HepG2 (cell line): ENCODE data around the gene CEACAM16. TPM values are rescaled to one million over a fixed set of nuclear protein-coding genes. Genes with fewer than 3 reads are reported as not detected.

Experiments used
- ATAC-seq: fragments of 200-7000 bp; cut with Tn5 transposase; 3 replicates; pipeline ENCODE4 v1.9.1; 2020; ENCODE audit warnings: mild to moderate bottlenecking, moderate library complexity
- BruUV-seq: library from RNA; stranded (reverse); fragments of 400-500 nt; replicated peaks from 2 replicates; lab custom pipeline; 2021; lab: Mats Ljungman, UMichigan
- CTCF ChIA-PET: fragments of 300-600 bp; formaldehyde crosslinking; extraction: SDS; loops from one replicate; lab custom pipeline; 2021; ENCODE audit warnings: low total read pairs, inconsistent platforms, low intra/inter-chr PET ratio; lab: Yijun Ruan, JAX
- POLR2A ChIA-PET: fragments of 350-600 bp; sonication (Branson Sonifier 250); formaldehyde crosslinking; loops from one replicate; lab custom pipeline; 2020; ENCODE audit warnings: antibody characterized with exemption, inconsistent platforms; lab: Yijun Ruan, JAX
- DNase-seq: peaks from one replicate; pipeline ENCODE4 v3.0.0-alpha.2; 2015; ENCODE audit warnings: low spot score
- FAIRE-seq: peaks from 3 replicates; lab custom pipeline; 2011; peaks lifted over from hg19 to GRCh38; lab: Jason Lieb, UNC
- H2AFZ ChIP-seq: one replicate; pipeline ENCODE4 v1.6.1; 2011; ENCODE audit warnings: low read length, inconsistent platforms
- H3K27ac ChIP-seq: fragments of 300-600 bp; 3 replicates; pipeline ENCODE4 v1.8.0; 2011; ENCODE audit warnings: mixed run types, mild to moderate bottlenecking, mixed read lengths, low read length, inconsistent platforms; ENCODE audit not compliant: insufficient read depth; ENCODE audit errors: extremely low read length
- H3K27me3 ChIP-seq, 2 experiments: fragments of 200-600 bp in 1 of 2; 2 replicates in 1 of 2; 3 replicates in 1 of 2; pipeline versions ENCODE4 v1.6.0 to v1.8.0; 2011; ENCODE audit warnings: low read length in 2 of 2, mild to moderate bottlenecking in 2 of 2, moderate library complexity in 2 of 2, inconsistent platforms in 1 of 2; ENCODE audit not compliant: insufficient read depth in 2 of 2, control insufficient read depth in 1 of 2
- H3K36me3 ChIP-seq, 2 experiments: fragments of 200-600 bp in 1 of 2; replicated peaks in 1 of 2; 2 replicates in 1 of 2; 3 replicates in 1 of 2; pipeline versions ENCODE4 v1.5.1 to v1.8.0; 2011; ENCODE audit warnings: low read length in 2 of 2, inconsistent platforms in 1 of 2; ENCODE audit not compliant: insufficient read depth in 2 of 2, control insufficient read depth in 1 of 2
- H3K4me1 ChIP-seq: 2 replicates; pipeline ENCODE4 v1.5.1; 2012; ENCODE audit warnings: low read length, inconsistent platforms; ENCODE audit not compliant: insufficient read depth
- H3K4me2 ChIP-seq: 2 replicates; pipeline ENCODE4 v1.6.0; 2011; ENCODE audit warnings: low read depth, low read length, inconsistent platforms
- H3K4me3 ChIP-seq, 3 experiments: fragments of 200-600 bp in 1 of 3; sonication (generic), shearing (Covaris generic) in 1 of 3; replicated peaks in 1 of 3; 2 replicates each; pipeline ENCODE4 v1.5.1; 2011 to 2016; ENCODE audit warnings: low read length in 3 of 3, inconsistent platforms in 2 of 3, low read depth in 2 of 3, mild to moderate bottlenecking in 2 of 3, control low read depth in 1 of 3, mixed read lengths in 1 of 3; ENCODE audit not compliant: insufficient read depth in 1 of 3
- H3K79me2 ChIP-seq: one replicate; pipeline ENCODE4 v1.6.1; 2011; ENCODE audit warnings: low read length, inconsistent platforms; ENCODE audit not compliant: insufficient read depth
- H3K9ac ChIP-seq: 2 replicates; pipeline ENCODE4 v1.6.0; 2011; ENCODE audit warnings: mild to moderate bottlenecking, low read depth, low read length, inconsistent platforms; ENCODE audit not compliant: insufficient read depth
- H3K9me3 ChIP-seq: 2 replicates; pipeline ENCODE4 v1.5.1; 2012; ENCODE audit warnings: mild to moderate bottlenecking, low read length
- H4K20me1 ChIP-seq: 2 replicates; pipeline ENCODE4 v1.6.0; 2011; ENCODE audit warnings: inconsistent platforms, mild to moderate bottlenecking, low read length, moderate library complexity; ENCODE audit not compliant: insufficient read depth
- HINFP ChIP-seq: sonication (generic); formaldehyde crosslinking; IDR thresholded peaks from 2 replicates; pipeline ENCODE4 v1.4.0; 2020; ENCODE audit warnings: low read depth, mild to moderate bottlenecking, missing genetic modification reagents
- HOXA3 ChIP-seq: sonication (generic); formaldehyde crosslinking; IDR thresholded peaks from 2 replicates; pipeline ENCODE4 v1.5.0; 2020; ENCODE audit warnings: missing genetic modification reagents
- PHF8 ChIP-seq: sonication (generic); formaldehyde crosslinking; IDR thresholded peaks from 2 replicates; pipeline ENCODE4 v1.5.0; 2020; ENCODE audit warnings: missing genetic modification reagents
- RBFOX2 ChIP-seq: fragments of 200-400 bp; formaldehyde crosslinking; IDR thresholded peaks from 2 replicates; pipeline ENCODE4 v1.6.1; 2017; ENCODE audit warnings: low read depth, mild to moderate bottlenecking, low read length
- SIX4 ChIP-seq: sonication (generic); formaldehyde crosslinking; IDR thresholded peaks from 2 replicates; pipeline ENCODE4 v1.4.0; 2020; ENCODE audit warnings: missing genetic modification reagents
- TEAD3 ChIP-seq: optimal IDR thresholded peaks from 2 replicates; pipeline ENCODE3; 2016; ENCODE audit warnings: borderline replicate concordance
- WGBS: methylation state at CpG from one replicate; pipeline ENCODE4 v1.1.6; 2017; ENCODE audit warnings: low lambda C conversion rate; 5-methylcytosine and 5-hydroxymethylcytosine counted together
- in situ Hi-C: cut with HindIII; loops from 2 replicates; pipeline ENCODE4 v1.10.0; 2017; ENCODE audit warnings: low pct_unique_long_range_greater_than_20kb; ENCODE audit not compliant: extremely low pct_ligation_motif_present
- intact Hi-C: fragments of 100-400 bp; cut with micrococcal nuclease; formaldehyde crosslinking; loops from one replicate; pipeline ENCODE4 v1.10.0; 2022; ENCODE audit not compliant: unreplicated experiment
- polyA plus RNA-seq, 8 experiments: library from polyadenylated mRNA; depleted of rRNA in 3 of 8; stranded (reverse) in 7 of 8; unstranded in 1 of 8; fragments of >200 nt; fragmentation: Illumina TruSeq in 4 of 8; extraction: Trizol in 4 of 8; gene quantifications; 2 replicates each; pipeline versions ENCODE4 v1.2.1 to v1.2.3, GENCODE V29; 2011 to 2016; ENCODE audit warnings: low read depth in 4 of 8, missing spikeins in 1 of 8, mixed read lengths in 1 of 8; ENCODE audit not compliant: insufficient read depth in 1 of 8
- total RNA-seq, 5 experiments: library from RNA; depleted of rRNA; stranded (reverse); fragments of >200 nt; fragmentation: Illumina TruSeq; extraction: Trizol; gene quantifications; 2 replicates each; pipeline ENCODE4 v1.2.3, GENCODE V29; 2016; ENCODE audit warnings: low read depth in 1 of 5

The CEACAM16 gene
- total and polyA plus RNA-seq, 2 of the 13 experiments (the other 11 are each of a cell fraction or from before 2014, with no cell fraction given), result not detected

GRCh38 chr19:44757057-44757734, 58.2 kb downstream of the CEACAM16 start:
- POLR2A ChIA-PET, result interaction anchor here (0.9 kb wide), 1 partner anchor 32 kb away, joined by 4 read pairs; no protein-coding TSS in a partner anchor
- CTCF ChIA-PET, result no interaction called here
- no peaks in the 10 kb centered on the region for H3K9me3 ChIP-seq
- peaks cover 12 to 26% of the 10 kb centered on the region in 2 experiments; a peak in 4 of 5 replicates for H3K36me3 ChIP-seq
- WGBS, result 95% methylated on average over 29 of the region's 53 CpGs
- H3K4me1 ChIP-seq, result peaks cover 32% of the 10 kb centered on the region
- FAIRE-seq (no peak), DNase-seq (no peak), ATAC-seq (no peak)
- no peaks in the 10 kb centered on the region for H4K20me1 ChIP-seq
- no peak overlapping the region for H3K27ac ChIP-seq
- no peaks in the 10 kb centered on the region for H3K27me3 ChIP-seq
- H3K79me2 ChIP-seq, result no peaks in the 10 kb centered on the region
- in situ Hi-C loops (loop anchor here (5.0 kb wide), 1 partner anchor 35 kb away; no protein-coding TSS in a partner anchor), intact Hi-C loops (no loop called here)
- no peak overlapping the region for H2AFZ ChIP-seq
- TF ChIP-seq PHF8 (no peak), HINFP (CRISPR knock-in tag) (no peak), HOXA3 (CRISPR knock-in tag) (no peak), TEAD3 (CRISPR knock-in tag) (no peak), SIX4 (CRISPR knock-in tag) (no peak), RBFOX2 (0 out of 2 replicates have a peak, but pooled peaks have one; percentile 51)
- no peak overlapping the region for H3K4me3 ChIP-seq
- no peak overlapping the region for H3K4me2 ChIP-seq
- H3K9ac ChIP-seq, result no peak overlapping the region
- no TSS peak for BruUV-seq
